Stimulated activated CD8-positive, alpha-beta memory T cell treated with anti-CD3 and anti-CD28 coated beads, Interleukin-15, amount 100 ng/mL, for 48 hours (primary cell): ENCODE results near the gene ADAMTS6.
"Not testable (repeated sequence)": the region's sequence is repeated elsewhere in the genome, so short reads cannot be mapped to it uniquely, and the experiment has no call there.

ENCODE experiments used
- DNase-seq, 2 donors: peaks; one replicate each; pipeline ENCODE4 v3.0.0-alpha.2; 2020; ENCODE audit warnings: low read depth in 2 of 2

Gene ADAMTS6

DNA sequence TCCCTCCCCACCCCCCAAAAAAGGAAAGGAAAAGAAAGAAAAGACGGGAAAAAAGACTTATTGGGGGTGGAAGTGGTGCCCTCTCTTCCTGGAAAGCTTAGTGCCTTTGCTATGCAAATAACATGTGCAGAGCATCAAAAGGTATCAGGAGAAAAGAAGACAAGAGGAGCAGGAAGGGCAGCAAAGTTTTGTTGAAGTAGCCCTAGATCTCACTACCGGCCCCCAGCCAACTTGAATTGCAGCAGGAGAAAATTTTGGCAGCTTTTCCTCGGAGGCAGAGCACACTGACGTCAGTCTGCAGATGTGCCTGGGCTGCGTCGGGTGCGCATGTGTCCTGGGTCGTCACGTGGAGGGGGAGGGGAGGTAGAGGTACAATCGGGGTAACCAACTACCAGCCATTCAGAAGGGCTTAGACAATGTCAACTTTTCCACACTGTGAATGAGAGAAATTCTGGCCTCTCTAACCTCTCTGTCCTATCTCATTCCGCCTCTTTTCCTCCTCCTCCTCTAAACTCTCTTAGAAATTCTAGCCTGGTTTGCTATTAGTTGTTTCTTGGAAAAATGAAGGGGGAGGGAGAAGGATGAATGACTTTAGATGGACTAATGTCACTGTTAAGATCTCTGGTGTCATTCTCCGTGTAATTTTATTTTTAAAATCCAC, at the start of gene ADAMTS6:
TSS of gene ADAMTS6 (minus strand) at position 286 of the 661 bp plus-strand sequence. CDS start 8,247 bp downstream, outside the sequence.
- peak; percentile 67 to 71 for DNase-seq

- DNase-seq, result no peak
These were observed 49.2 kb upstream of the ADAMTS6 start for GRCh38 chr5:65530904-65531303.

DNA sequence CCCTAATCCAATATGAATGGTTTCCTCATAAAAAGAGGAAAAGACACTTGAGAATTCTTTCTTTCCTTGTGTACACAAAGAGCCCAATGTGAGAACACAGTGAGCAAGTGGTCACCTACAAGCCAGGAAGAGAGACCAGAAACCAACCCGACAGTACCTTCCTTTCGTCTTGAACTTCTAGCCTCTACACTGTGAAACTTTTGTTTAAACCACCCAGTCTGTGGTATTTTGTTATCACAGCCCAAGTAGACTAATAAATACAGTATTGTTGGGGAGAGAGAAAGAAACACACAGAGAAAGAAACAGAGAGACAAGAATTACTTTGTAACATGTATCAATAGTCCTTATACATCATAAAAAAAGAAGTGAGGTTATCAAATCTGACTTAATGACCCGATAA, 44.0 kb upstream of the ADAMTS6 start:
- DNase-seq, result no peak

- DNase-seq, result no peak
These were observed 30.6 kb upstream of the ADAMTS6 start for GRCh38 chr5:65512170-65512937.

DNA sequence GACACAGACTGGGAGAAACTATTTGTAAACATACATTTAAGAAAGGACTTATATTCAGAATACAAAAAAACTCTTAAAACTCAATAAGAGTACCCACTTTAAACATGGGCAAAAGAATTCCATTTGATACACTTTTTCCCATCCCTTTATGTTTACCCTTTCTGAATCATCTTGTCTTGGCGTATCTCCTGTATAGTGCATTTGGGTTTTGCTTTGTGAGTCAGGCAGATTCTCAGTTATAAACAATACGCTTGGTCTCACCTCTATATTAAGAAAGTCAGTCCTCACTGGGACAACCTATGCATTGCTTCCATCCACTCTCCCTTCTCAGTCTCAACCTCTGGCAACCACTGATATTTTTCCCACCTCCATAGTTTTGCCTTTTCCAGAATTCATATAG, 27.3 kb upstream of the ADAMTS6 start:
- DNase-seq, result no peak

GRCh38 chr5:65506961-65507360, 25.2 kb upstream of the ADAMTS6 start:
- DNase-seq, result no peak

- DNase-seq, result no peak
These were observed 7.4 kb upstream of the ADAMTS6 start for GRCh38 chr5:65489119-65489518.

GRCh38 chr5:65488038-65488687, 6.4 kb upstream of the ADAMTS6 start:
- not testable (repeated sequence) for DNase-seq

DNA sequence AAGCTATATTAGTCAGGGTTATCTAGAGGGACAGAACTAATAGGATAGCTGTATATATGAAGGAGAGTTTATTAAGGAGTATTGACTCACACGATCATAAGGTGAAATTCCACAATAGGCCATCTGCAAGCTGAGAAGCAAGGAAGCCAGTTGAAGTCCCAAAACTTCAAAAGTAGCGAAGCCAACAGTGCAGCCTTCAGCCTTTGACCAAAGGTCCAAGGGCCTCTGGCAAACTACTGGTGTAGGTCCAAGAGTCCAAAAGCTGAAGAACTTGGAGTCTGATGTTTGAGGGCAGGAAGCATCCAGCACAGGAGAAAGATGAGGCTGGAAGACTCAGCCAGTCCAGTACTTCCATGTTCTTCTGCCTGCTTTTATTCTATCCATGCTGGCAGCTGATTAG, 5.1 kb upstream of the ADAMTS6 start:
- not testable (repeated sequence) for DNase-seq

- DNase-seq, result no peak
These were observed 3.7 kb upstream of the ADAMTS6 start for GRCh38 chr5:65485405-65485804.

GRCh38 chr5:65483546-65484346, 2.0 kb upstream of the ADAMTS6 start:
- DNase-seq, result no peak

GRCh38 chr5:65482736-65483545, 1.2 kb upstream of the ADAMTS6 start:
- DNase-seq, result no peak

DNA sequence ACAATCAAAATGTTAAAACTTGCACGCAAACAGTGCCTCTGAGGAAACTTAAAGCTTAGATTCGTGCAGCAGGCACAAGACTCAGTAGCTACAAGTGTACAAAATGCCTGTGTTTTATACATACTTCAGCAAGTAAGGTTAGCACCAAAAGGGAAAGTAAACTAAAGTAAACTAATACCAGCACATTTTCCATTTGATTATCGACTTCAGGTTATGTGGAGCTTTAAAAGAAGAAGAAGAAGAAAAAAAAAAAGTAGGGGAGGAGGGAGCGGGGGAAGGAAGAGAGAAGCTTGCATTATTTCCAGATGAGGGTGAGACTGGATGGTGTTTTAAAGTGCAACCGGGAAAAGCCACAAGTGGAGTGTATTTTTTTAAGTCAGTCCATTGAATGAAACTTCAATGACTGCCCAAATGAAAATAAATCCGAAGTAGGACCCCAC, 596 bp upstream of the ADAMTS6 start:
- DNase-seq, result no peak

DNA sequence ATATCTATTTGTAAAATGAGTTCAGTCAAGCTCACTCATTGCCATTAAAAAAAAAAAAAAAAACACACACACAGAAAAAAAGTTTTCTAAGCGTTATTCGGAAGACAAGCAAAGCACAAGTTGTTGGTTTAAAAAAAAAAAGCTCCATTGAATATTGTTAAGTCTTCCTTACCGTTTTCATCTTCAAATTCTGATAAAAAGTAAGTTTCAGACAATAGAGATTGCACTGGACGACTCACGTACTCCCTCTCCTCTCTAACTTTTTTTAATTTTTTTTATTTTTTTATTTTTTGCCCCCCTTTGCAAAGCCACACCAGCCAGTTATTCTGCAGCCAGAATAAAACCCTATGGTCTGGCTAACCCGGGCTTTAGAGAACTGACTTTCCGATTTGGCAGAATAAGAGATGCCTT, 544 bp downstream of the ADAMTS6 start:
- no peak for DNase-seq

GRCh38 chr5:65480306-65480865, 1.3 kb downstream of the ADAMTS6 start:
- DNase-seq, result no peak

DNA sequence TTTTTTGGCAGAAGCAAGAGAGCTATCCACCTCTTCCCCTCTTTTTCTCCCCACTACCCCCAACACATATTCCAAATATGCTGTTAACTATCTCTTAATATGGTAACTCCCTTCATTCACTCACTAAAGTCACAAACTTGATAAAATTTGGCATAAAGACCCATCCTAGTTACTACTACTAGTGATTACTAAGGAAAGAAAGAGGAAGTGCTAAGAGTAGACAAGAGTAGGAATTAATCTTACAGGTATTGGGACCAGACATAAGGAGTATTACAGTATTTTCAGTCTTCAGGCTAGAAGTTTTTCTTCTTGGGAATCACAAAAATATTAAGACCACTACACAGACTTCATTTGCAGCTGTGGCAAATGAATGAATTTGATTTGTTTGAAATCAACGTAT, 2.2 kb downstream of the ADAMTS6 start:
- DNase-seq, result no peak

GRCh38 chr5:65478336-65478735, 3.4 kb downstream of the ADAMTS6 start:
- no peak for DNase-seq

DNA sequence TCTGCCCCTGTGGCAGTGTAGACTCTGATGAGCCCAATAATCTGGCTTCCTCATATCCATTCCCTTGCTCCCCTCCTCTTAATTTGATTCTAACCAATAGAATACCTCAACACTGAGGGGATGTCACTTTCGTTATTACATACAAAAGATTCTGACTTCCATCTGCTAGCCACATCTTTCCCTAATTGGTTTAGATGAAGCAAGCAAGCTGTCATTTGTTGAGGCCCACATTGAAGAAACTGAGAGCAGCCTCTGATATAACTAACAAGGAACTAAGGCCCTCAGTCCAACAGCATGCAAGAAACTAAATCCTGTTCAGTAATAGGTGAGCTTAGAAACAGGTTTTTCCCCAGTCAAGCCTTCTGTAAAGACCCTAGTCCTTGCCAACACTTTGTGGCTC, 5.8 kb downstream of the ADAMTS6 start:
- no peak for DNase-seq

GRCh38 chr5:65475336-65475735, 6.4 kb downstream of the ADAMTS6 start:
- DNase-seq, result no peak

DNA sequence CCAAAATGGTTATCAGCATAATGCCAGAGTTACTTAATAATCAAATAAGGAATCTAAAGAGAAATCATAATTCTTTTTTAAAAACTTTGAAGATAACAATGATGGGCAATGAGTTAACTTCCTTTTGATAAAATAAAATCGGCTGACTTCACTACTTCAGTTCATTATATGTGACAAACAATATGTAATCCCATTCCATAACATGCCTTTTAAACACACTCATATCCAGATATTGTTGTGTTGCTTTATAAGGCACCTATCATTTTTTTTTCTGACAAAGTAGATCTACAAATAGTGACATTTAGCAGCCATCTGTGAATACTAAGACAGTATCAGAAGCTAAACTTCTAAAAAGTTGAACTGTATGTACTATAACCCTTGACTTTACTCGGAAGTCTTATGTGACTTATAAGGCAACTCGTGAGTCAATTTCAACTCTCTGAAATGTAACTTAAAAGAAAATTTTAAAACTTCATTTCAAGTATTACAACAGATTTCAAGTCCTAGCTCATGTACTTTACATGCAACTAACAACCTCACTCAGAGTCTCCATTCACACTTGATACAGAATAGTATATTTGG, 7.5 kb downstream of the ADAMTS6 start:
- DNase-seq, result no peak
